K562 (cell line): ENCODE measurements around the gene MAD2L1BP. TPM values are rescaled to one million over a fixed set of nuclear protein-coding genes. Genes with fewer than 3 reads are reported as not detected.

ENCODE experiments used
- DNMT1 ChIP-seq: fragments of 450-650 bp; IDR thresholded peaks from 2 replicates; pipeline ENCODE4 v1.6.1; 2016; ENCODE audit warnings: antibody characterized with exemption, mild to moderate bottlenecking
- E2F4 ChIP-seq: sonication (generic); formaldehyde crosslinking; IDR thresholded peaks from 2 replicates; pipeline ENCODE4 v1.8.0; 2022; ENCODE audit warnings: mild to moderate bottlenecking, low read depth, missing genetic modification reagents
- E2F8 ChIP-seq: fragments of 450-650 bp; IDR thresholded peaks from 2 replicates; pipeline ENCODE4 v1.7.1; 2018; ENCODE audit warnings: mild to moderate bottlenecking, low read depth; ENCODE audit not compliant: partially characterized antibody
- HNRNPK ChIP-seq: fragments of 200-400 bp; formaldehyde crosslinking; IDR thresholded peaks from one replicate; pipeline ENCODE4 v1.6.1; 2018; ENCODE audit warnings: mild to moderate bottlenecking, low read depth, low read length; ENCODE audit not compliant: poor library complexity, severe bottlenecking
- JUNB ChIP-seq: fragments of 450-650 bp; formaldehyde crosslinking; conservative IDR thresholded peaks from 2 replicates; pipeline ENCODE4 v1.4.0; 2020; ENCODE audit warnings: mild to moderate bottlenecking
- MCM3 ChIP-seq: fragments of 450-650 bp; IDR thresholded peaks from 2 replicates; pipeline ENCODE4 v1.6.1; 2016
- NCOA4 ChIP-seq: fragments of 450-650 bp; IDR thresholded peaks from 2 replicates; pipeline ENCODE4 v1.6.1; 2018; ENCODE audit warnings: mild to moderate bottlenecking; ENCODE audit not compliant: partially characterized antibody
- NONO ChIP-seq, 2 experiments: fragments of 200-400 bp in 1 of 2; fragments of 450-650 bp in 1 of 2; formaldehyde crosslinking in 1 of 2; IDR thresholded peaks; 2 replicates each; pipeline ENCODE4 v1.6.1; 2017; ENCODE audit warnings: low read depth in 2 of 2, mild to moderate bottlenecking in 2 of 2, moderate library complexity in 2 of 2, low read length in 1 of 2
- PKNOX1 ChIP-seq: fragments of 450-650 bp; IDR thresholded peaks from 2 replicates; pipeline ENCODE4 v1.6.1; 2016
- RAD51 ChIP-seq: fragments of 450-650 bp; IDR thresholded peaks from 2 replicates; pipeline ENCODE4 v1.7.1; 2016; ENCODE audit warnings: low read depth, mild to moderate bottlenecking, borderline replicate concordance
- TEAD2 ChIP-seq: fragments of 450-650 bp; IDR thresholded peaks from 2 replicates; pipeline ENCODE4 v1.6.1; 2016; ENCODE audit warnings: missing genetic modification characterization, control low read depth, missing compliant biosample characterization
- YBX1 ChIP-seq: fragments of 450-650 bp; IDR thresholded peaks from 2 replicates; pipeline ENCODE4 v1.7.1; 2016; ENCODE audit warnings: mild to moderate bottlenecking
- ZFP30 ChIP-seq: fragments of 250-450 bp; sonication (Bioruptor Pico); IDR thresholded peaks from 2 replicates; pipeline ENCODE4 v1.8.0; 2022; ENCODE audit warnings: moderate library complexity, mild to moderate bottlenecking, inconsistent platforms, borderline replicate concordance
- ZNF436 ChIP-seq: fragments of 250-450, 450-650 bp; sonication (Bioruptor Pico); formaldehyde crosslinking; IDR thresholded peaks from 2 replicates; pipeline ENCODE4 v1.7.0; 2020; ENCODE audit warnings: mild to moderate bottlenecking
- ZNF740 ChIP-seq, 3 experiments: fragments of 200-800 bp in 1 of 3; sonication (Bioruptor generic) in 1 of 3; sonication (generic) in 1 of 3; formaldehyde crosslinking in 1 of 3; IDR thresholded peaks; 2 replicates each; pipeline versions ENCODE4 v1.6.1 to v1.8.0; 2016 to 2022; ENCODE audit warnings: mild to moderate bottlenecking in 2 of 3, missing compliant biosample characterization in 2 of 3, missing genetic modification characterization in 2 of 3, missing genetic modification reagents in 1 of 3
- polyA plus RNA-seq, 8 experiments: library from polyadenylated mRNA; depleted of rRNA in 4 of 8; stranded (reverse) in 5 of 8; unstranded in 3 of 8; fragments of >200 nt; fragmentation: Nextera tagmentation in 2 of 8; fragmentation: Illumina TruSeq in 1 of 8; extraction: Ambion mirVana in 2 of 8; extraction: Trizol in 1 of 8; gene quantifications; 2 replicates each; pipeline versions ENCODE4 v1.2.1 to v1.2.3, GENCODE V29; 2011 to 2014; ENCODE audit warnings: inconsistent platforms in 1 of 8, missing spikeins in 1 of 8
- total RNA-seq, 7 experiments: library from RNA; depleted of rRNA in 6 of 7; stranded (reverse); fragments of >200 nt in 6 of 7; fragmentation: Illumina TruSeq in 2 of 7; extraction: Trizol in 2 of 7; gene quantifications; 2 replicates each; pipeline versions ENCODE4 v1.2.1 to v1.2.3, GENCODE V29; 2011 to 2021; ENCODE audit warnings: low replicate concordance in 1 of 7
- TF ChIP-seq, protein P1 (sequence below): sonication (generic); formaldehyde crosslinking; IDR thresholded peaks from 2 replicates; pipeline ENCODE4 v1.8.0; 2023; ENCODE audit warnings: mild to moderate bottlenecking, missing genetic modification reagents
- TF ChIP-seq, protein P2 (sequence below): sonication (generic); formaldehyde crosslinking; IDR thresholded peaks from 2 replicates; pipeline ENCODE4 v1.8.0; 2022; ENCODE audit warnings: missing genetic modification reagents, mild to moderate bottlenecking, moderate library complexity, borderline replicate concordance

MAD2L1BP gene
- total and polyA plus RNA-seq, 9 of the 15 experiments (the other 6 are each of a cell fraction or from before 2014, with no cell fraction given): 69.7 to 321 (median 111) TPM

GRCh38 chr6:43630980-43631619 is 4.5 kb upstream of the MAD2L1BP start (continued):
- TF ChIP-seq ZNF740 (CRISPR knock-in tag; IDR thresholded peaks at IDR 0.05) (no peak), ZNF740 (tag; IDR thresholded peaks at IDR 0.05) (peak in 1 of 2 experiments; percentile 72; a peak in 2 of 4 replicates), DNMT1 (no peak; the same call in 1 of the 2 replicates), MCM3 (no peak), NONO (IDR thresholded peaks at IDR 0.05; ENCODE audit: low read depth in 2 of 2, low read length in 1 of 2) (no peak), E2F4 (no peak), NCOA4 (peak; percentile 67), HNRNPK (no peak), E2F8 (peak; percentile 52), YBX1 (no peak), ZNF436 (CRISPR knock-in tag) (0 out of 2 replicates have a peak, but pooled peaks have one; percentile 40), JUNB (CRISPR knock-in tag) (no peak), ZFP30 (no peak), TEAD2 (tag) (peak; percentile 62), PKNOX1 (peak; percentile 98), RAD51 (peak; percentile 69; the same call in 1 of the 2 replicates)
- TF ChIP-seq, protein P1, sequence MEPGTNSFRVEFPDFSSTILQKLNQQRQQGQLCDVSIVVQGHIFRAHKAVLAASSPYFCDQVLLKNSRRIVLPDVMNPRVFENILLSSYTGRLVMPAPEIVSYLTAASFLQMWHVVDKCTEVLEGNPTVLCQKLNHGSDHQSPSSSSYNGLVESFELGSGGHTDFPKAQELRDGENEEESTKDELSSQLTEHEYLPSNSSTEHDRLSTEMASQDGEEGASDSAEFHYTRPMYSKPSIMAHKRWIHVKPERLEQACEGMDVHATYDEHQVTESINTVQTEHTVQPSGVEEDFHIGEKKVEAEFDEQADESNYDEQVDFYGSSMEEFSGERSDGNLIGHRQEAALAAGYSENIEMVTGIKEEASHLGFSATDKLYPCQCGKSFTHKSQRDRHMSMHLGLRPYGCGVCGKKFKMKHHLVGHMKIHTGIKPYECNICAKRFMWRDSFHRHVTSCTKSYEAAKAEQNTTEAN (CRISPR knock-in tag): no peak
- TF ChIP-seq, protein P2, sequence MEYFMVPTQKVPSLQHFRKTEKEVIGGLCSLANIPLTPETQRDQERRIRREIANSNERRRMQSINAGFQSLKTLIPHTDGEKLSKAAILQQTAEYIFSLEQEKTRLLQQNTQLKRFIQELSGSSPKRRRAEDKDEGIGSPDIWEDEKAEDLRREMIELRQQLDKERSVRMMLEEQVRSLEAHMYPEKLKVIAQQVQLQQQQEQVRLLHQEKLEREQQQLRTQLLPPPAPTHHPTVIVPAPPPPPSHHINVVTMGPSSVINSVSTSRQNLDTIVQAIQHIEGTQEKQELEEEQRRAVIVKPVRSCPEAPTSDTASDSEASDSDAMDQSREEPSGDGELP (CRISPR knock-in tag): peak; percentile 58
